GM23338 (cell line): Measurements from ENCODE around the gene ZNF774. TPM values are rescaled to one million over a fixed set of nuclear protein-coding genes. Genes with fewer than 3 reads are reported as not detected.

Experiments used
- ATAC-seq: fragments of 200-7000 bp; cut with Tn5 transposase; 3 replicates; pipeline ENCODE4 v1.9.1; 2020
- DNase-seq: peaks from one replicate; pipeline ENCODE4 v3.0.0-alpha.2; 2015; ENCODE audit warnings: low spot score
- H2AFZ ChIP-seq: fragments of 200-600 bp; sonication (generic); 2 replicates; pipeline ENCODE4 v1.8.0; 2016; ENCODE audit warnings: antibody characterized with exemption, mild to moderate bottlenecking, moderate library complexity
- H3F3A ChIP-seq: fragments of 200-600 bp; sonication (generic); replicated peaks from 2 replicates; pipeline ENCODE4 v1.8.0; 2017; ENCODE audit warnings: antibody characterized with exemption, mixed run types, low read depth
- H3K27ac ChIP-seq: fragments of 200-600 bp; sonication (generic); 2 replicates; pipeline ENCODE4 v1.6.1; 2016; ENCODE audit warnings: low read depth
- H3K27me3 ChIP-seq: fragments of 200-600 bp; sonication (generic); 2 replicates; pipeline ENCODE4 v1.8.0; 2016; ENCODE audit warnings: mild to moderate bottlenecking, mixed run types, moderate library complexity; ENCODE audit not compliant: insufficient read depth
- H3K36me3 ChIP-seq: fragments of 200-600 bp; sonication (generic); 2 replicates; pipeline ENCODE4 v1.8.0; 2016; ENCODE audit warnings: mild to moderate bottlenecking; ENCODE audit not compliant: insufficient read depth
- H3K4me1 ChIP-seq: fragments of 200-600 bp; sonication (generic); 2 replicates; pipeline ENCODE4 v1.8.0; 2016; ENCODE audit warnings: mild to moderate bottlenecking, moderate library complexity; ENCODE audit not compliant: insufficient read depth
- H3K4me2 ChIP-seq: fragments of 200-600 bp; sonication (generic); 2 replicates; pipeline ENCODE4 v1.7.1; 2017; ENCODE audit warnings: mixed run types
- H3K4me3 ChIP-seq: fragments of 200-600 bp; sonication (generic); 2 replicates; pipeline ENCODE4 v1.6.1; 2016; ENCODE audit warnings: mixed run types
- H3K79me2 ChIP-seq: fragments of 200-600 bp; sonication (generic); replicated peaks from 2 replicates; pipeline ENCODE4 v1.8.0; 2017; ENCODE audit warnings: mild to moderate bottlenecking; ENCODE audit not compliant: insufficient read depth
- H3K9me2 ChIP-seq: fragments of 200-600 bp; sonication (generic); 2 replicates; pipeline ENCODE4 v1.8.0; 2017; ENCODE audit not compliant: insufficient read depth
- H4K20me1 ChIP-seq: fragments of 200-600 bp; sonication (generic); replicated peaks from 2 replicates; pipeline ENCODE4 v1.8.0; 2017; ENCODE audit warnings: mild to moderate bottlenecking; ENCODE audit not compliant: insufficient read depth
- H3K27ac Mint-ChIP-seq: 2 replicates; pipeline ENCODE4 v1.8.0; 2020; ENCODE audit warnings: inconsistent platforms, mild to moderate bottlenecking, moderate library complexity, mixed read lengths
- H3K27me3 Mint-ChIP-seq: 3 replicates; pipeline ENCODE4 v1.8.0; 2022; ENCODE audit warnings: low read depth, mild to moderate bottlenecking, moderate library complexity, mixed read lengths, inconsistent platforms; ENCODE audit not compliant: insufficient read depth, poor library complexity
- H3K36me3 Mint-ChIP-seq: 3 replicates; pipeline ENCODE4 v1.8.0; 2021; ENCODE audit warnings: low read depth, mild to moderate bottlenecking, inconsistent platforms, moderate library complexity, mixed read lengths
- H3K4me1 Mint-ChIP-seq: 3 replicates; pipeline ENCODE4 v1.8.0; 2020; ENCODE audit warnings: mild to moderate bottlenecking, inconsistent platforms, mixed read lengths
- H3K4me3 Mint-ChIP-seq: 3 replicates; pipeline ENCODE4 v1.8.0; 2021; ENCODE audit warnings: moderate library complexity, mild to moderate bottlenecking, inconsistent platforms, mixed read lengths
- H3K9me3 Mint-ChIP-seq: 3 replicates; pipeline ENCODE4 v1.8.0; 2020; ENCODE audit warnings: moderate library complexity, mild to moderate bottlenecking, inconsistent platforms, mixed read lengths
- CREB1 ChIP-seq: fragments of 250-450 bp; sonication (Bioruptor Pico); IDR thresholded peaks from 2 replicates; pipeline ENCODE4 v1.5.0; 2020; ENCODE audit warnings: low read depth, mild to moderate bottlenecking, moderate library complexity
- EZH2 ChIP-seq: fragments of 200-600 bp; sonication (generic); IDR thresholded peaks from one replicate; pipeline ENCODE4 v1.8.0; 2017; ENCODE audit warnings: antibody characterized with exemption, mild to moderate bottlenecking, low read depth; ENCODE audit not compliant: unreplicated experiment
- EZH2phosphoT487 ChIP-seq: fragments of 200-600 bp; sonication (generic); IDR thresholded peaks from one replicate; pipeline ENCODE4 v1.8.1; 2018; ENCODE audit warnings: antibody characterized with exemption; ENCODE audit not compliant: unreplicated experiment
- JUNB ChIP-seq: IDR thresholded peaks from one replicate; pipeline ENCODE4 v1.6.1; 2016; ENCODE audit warnings: antibody characterized with exemption; ENCODE audit not compliant: unreplicated experiment
- NANOG ChIP-seq: IDR thresholded peaks from 2 replicates; pipeline ENCODE4 v1.6.1; 2016; ENCODE audit warnings: antibody characterized with exemption, borderline replicate concordance
- POLR2AphosphoS5 ChIP-seq: IDR thresholded peaks from 2 replicates; pipeline ENCODE4 v1.6.1; 2016; ENCODE audit warnings: antibody characterized with exemption, low read depth
- STAT1 ChIP-seq: IDR thresholded peaks from one replicate; pipeline ENCODE4 v1.6.1; 2016; ENCODE audit warnings: antibody characterized with exemption; ENCODE audit not compliant: unreplicated experiment
- ZNF114 ChIP-seq: fragments of 250-450 bp; sonication (Bioruptor Pico); IDR thresholded peaks from 2 replicates; pipeline ENCODE4 v1.5.0; 2020; ENCODE audit warnings: mild to moderate bottlenecking, moderate library complexity
- ZNF331 ChIP-seq: fragments of 250-450 bp; sonication (Bioruptor Pico); IDR thresholded peaks from 2 replicates; pipeline ENCODE4 v1.5.0; 2020; ENCODE audit warnings: low read depth, mild to moderate bottlenecking, moderate library complexity
- polyA plus RNA-seq: library from polyadenylated mRNA; unstranded; fragments of >200 nt; fragmentation: Nextera tagmentation; extraction: Ambion mirVana; gene quantifications from 2 replicates; pipeline ENCODE4 v1.2.1, GENCODE V29; 2016
- total RNA-seq: library from RNA; depleted of rRNA; stranded (reverse); fragments of >200 nt; shearing (Covaris generic); gene quantifications from 2 replicates; pipeline ENCODE4 v1.2.3, GENCODE V29; 2014
- TF ChIP-seq, protein P1 (sequence below): IDR thresholded peaks from 2 replicates; pipeline ENCODE4 v1.6.1; 2016; ENCODE audit warnings: antibody characterized with exemption
- TF ChIP-seq, protein P2 (sequence below), 2 experiments: fragments of 200-600 bp in 1 of 2; sonication (generic) in 1 of 2; conservative IDR thresholded peaks; 2 replicates each; pipeline versions ENCODE4 v1.5.1 to v1.6.1; 2016 to 2017; ENCODE audit warnings: antibody characterized with exemption in 2 of 2, low read depth in 2 of 2, mild to moderate bottlenecking in 2 of 2, moderate library complexity in 1 of 2
- TF ChIP-seq, protein P3 (sequence below): fragments of 250-450 bp; sonication (Bioruptor Pico); IDR thresholded peaks from 2 replicates; pipeline ENCODE4 v1.5.0; 2020; ENCODE audit warnings: mild to moderate bottlenecking, moderate library complexity
- TF ChIP-seq, protein P4 (sequence below): IDR thresholded peaks from one replicate; pipeline ENCODE4 v1.6.1; 2018; ENCODE audit warnings: antibody characterized with exemption; ENCODE audit not compliant: unreplicated experiment

Gene ZNF774
- total and polyA plus RNA-seq, 2 experiments from 2014 or later: 0.45 to 1.8 TPM

DNA sequence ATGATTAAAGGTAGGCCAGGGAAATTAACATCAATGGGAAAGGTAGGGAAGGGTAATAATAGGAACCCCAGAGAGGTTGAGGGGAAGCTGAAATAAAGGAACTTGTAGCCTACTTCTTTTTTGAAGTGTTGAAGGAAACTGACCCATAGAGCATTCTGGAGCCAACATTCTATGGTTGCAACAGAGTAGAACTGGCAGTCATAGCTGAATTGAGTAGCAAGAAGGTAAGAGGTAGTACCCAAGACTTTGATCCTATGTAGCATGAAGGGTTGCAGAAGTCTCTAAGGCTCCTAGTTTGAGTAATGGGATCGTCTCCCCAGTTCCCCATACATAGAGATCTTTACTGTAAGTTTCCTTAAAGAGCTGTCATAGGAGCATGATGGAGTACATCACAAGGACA, 7.4 kb upstream of the ZNF774 start:
- Mint-ChIP-seq H3K27ac (no peak overlapping the region), H3K27me3 (peaks cover 4% of the 10 kb centered on the region), H3K4me3 (no peak overlapping the region), H3K9me3 (no peaks in the 10 kb centered on the region), H3K36me3 (no peaks in the 10 kb centered on the region), H3K4me1 (no peaks in the 10 kb centered on the region; the same call in 1 of the 3 replicates)
- H3K27me3 ChIP-seq: no peaks in the 10 kb centered on the region
- H3K4me1 ChIP-seq: no peaks in the 10 kb centered on the region
- no peak overlapping the region for H3K4me3 ChIP-seq
- no peaks in the 10 kb centered on the region for H3K36me3 ChIP-seq
- TF ChIP-seq NANOG (no peak), STAT1 (no peak), EZH2 (no peak), EZH2phosphoT487 (no peak), JUNB (no peak), POLR2AphosphoS5 (no peak), ZNF331 (CRISPR knock-in tag) (no peak), ZNF114 (CRISPR knock-in tag) (no peak), CREB1 (CRISPR knock-in tag) (no peak)
- TF ChIP-seq, protein P1, sequence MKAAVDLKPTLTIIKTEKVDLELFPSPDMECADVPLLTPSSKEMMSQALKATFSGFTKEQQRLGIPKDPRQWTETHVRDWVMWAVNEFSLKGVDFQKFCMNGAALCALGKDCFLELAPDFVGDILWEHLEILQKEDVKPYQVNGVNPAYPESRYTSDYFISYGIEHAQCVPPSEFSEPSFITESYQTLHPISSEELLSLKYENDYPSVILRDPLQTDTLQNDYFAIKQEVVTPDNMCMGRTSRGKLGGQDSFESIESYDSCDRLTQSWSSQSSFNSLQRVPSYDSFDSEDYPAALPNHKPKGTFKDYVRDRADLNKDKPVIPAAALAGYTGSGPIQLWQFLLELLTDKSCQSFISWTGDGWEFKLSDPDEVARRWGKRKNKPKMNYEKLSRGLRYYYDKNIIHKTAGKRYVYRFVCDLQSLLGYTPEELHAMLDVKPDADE: no peak
- TF ChIP-seq, protein P2, sequence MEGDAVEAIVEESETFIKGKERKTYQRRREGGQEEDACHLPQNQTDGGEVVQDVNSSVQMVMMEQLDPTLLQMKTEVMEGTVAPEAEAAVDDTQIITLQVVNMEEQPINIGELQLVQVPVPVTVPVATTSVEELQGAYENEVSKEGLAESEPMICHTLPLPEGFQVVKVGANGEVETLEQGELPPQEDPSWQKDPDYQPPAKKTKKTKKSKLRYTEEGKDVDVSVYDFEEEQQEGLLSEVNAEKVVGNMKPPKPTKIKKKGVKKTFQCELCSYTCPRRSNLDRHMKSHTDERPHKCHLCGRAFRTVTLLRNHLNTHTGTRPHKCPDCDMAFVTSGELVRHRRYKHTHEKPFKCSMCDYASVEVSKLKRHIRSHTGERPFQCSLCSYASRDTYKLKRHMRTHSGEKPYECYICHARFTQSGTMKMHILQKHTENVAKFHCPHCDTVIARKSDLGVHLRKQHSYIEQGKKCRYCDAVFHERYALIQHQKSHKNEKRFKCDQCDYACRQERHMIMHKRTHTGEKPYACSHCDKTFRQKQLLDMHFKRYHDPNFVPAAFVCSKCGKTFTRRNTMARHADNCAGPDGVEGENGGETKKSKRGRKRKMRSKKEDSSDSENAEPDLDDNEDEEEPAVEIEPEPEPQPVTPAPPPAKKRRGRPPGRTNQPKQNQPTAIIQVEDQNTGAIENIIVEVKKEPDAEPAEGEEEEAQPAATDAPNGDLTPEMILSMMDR (conservative IDR thresholded peaks at IDR 0.05; ENCODE audit: low read depth in 2 of 2): no peak
- TF ChIP-seq, protein P3, sequence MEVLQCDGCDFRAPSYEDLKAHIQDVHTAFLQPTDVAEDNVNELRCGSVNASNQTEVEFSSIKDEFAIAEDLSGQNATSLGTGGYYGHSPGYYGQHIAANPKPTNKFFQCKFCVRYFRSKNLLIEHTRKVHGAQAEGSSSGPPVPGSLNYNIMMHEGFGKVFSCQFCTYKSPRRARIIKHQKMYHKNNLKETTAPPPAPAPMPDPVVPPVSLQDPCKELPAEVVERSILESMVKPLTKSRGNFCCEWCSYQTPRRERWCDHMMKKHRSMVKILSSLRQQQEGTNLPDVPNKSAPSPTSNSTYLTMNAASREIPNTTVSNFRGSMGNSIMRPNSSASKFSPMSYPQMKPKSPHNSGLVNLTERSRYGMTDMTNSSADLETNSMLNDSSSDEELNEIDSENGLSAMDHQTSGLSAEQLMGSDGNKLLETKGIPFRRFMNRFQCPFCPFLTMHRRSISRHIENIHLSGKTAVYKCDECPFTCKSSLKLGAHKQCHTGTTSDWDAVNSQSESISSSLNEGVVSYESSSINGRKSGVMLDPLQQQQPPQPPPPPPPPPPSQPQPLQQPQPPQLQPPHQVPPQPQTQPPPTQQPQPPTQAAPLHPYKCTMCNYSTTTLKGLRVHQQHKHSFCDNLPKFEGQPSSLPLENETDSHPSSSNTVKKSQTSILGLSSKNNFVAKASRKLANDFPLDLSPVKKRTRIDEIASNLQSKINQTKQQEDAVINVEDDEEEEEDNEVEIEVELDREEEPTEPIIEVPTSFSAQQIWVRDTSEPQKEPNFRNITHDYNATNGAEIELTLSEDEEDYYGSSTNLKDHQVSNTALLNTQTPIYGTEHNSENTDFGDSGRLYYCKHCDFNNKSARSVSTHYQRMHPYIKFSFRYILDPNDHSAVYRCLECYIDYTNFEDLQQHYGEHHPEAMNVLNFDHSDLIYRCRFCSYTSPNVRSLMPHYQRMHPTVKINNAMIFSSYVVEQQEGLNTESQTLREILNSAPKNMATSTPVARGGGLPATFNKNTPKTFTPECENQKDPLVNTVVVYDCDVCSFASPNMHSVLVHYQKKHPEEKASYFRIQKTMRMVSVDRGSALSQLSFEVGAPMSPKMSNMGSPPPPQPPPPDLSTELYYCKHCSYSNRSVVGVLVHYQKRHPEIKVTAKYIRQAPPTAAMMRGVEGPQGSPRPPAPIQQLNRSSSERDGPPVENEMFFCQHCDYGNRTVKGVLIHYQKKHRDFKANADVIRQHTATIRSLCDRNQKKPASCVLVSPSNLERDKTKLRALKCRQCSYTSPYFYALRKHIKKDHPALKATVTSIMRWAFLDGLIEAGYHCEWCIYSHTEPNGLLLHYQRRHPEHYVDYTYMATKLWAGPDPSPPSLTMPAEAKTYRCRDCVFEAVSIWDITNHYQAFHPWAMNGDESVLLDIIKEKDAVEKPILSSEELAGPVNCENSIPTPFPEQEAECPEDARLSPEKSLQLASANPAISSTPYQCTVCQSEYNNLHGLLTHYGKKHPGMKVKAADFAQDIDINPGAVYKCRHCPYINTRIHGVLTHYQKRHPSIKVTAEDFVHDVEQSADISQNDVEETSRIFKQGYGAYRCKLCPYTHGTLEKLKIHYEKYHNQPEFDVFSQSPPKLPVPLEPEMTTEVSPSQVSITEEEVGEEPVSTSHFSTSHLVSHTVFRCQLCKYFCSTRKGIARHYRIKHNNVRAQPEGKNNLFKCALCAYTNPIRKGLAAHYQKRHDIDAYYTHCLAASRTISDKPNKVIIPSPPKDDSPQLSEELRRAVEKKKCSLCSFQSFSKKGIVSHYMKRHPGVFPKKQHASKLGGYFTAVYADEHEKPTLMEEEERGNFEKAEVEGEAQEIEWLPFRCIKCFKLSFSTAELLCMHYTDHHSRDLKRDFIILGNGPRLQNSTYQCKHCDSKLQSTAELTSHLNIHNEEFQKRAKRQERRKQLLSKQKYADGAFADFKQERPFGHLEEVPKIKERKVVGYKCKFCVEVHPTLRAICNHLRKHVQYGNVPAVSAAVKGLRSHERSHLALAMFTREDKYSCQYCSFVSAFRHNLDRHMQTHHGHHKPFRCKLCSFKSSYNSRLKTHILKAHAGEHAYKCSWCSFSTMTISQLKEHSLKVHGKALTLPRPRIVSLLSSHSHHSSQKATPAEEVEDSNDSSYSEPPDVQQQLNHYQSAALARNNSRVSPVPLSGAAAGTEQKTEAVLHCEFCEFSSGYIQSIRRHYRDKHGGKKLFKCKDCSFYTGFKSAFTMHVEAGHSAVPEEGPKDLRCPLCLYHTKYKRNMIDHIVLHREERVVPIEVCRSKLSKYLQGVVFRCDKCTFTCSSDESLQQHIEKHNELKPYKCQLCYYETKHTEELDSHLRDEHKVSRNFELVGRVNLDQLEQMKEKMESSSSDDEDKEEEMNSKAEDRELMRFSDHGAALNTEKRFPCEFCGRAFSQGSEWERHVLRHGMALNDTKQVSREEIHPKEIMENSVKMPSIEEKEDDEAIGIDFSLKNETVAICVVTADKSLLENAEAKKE (CRISPR knock-in tag): no peak
- TF ChIP-seq, protein P4, sequence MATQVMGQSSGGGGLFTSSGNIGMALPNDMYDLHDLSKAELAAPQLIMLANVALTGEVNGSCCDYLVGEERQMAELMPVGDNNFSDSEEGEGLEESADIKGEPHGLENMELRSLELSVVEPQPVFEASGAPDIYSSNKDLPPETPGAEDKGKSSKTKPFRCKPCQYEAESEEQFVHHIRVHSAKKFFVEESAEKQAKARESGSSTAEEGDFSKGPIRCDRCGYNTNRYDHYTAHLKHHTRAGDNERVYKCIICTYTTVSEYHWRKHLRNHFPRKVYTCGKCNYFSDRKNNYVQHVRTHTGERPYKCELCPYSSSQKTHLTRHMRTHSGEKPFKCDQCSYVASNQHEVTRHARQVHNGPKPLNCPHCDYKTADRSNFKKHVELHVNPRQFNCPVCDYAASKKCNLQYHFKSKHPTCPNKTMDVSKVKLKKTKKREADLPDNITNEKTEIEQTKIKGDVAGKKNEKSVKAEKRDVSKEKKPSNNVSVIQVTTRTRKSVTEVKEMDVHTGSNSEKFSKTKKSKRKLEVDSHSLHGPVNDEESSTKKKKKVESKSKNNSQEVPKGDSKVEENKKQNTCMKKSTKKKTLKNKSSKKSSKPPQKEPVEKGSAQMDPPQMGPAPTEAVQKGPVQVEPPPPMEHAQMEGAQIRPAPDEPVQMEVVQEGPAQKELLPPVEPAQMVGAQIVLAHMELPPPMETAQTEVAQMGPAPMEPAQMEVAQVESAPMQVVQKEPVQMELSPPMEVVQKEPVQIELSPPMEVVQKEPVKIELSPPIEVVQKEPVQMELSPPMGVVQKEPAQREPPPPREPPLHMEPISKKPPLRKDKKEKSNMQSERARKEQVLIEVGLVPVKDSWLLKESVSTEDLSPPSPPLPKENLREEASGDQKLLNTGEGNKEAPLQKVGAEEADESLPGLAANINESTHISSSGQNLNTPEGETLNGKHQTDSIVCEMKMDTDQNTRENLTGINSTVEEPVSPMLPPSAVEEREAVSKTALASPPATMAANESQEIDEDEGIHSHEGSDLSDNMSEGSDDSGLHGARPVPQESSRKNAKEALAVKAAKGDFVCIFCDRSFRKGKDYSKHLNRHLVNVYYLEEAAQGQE: no peak
- no peak for ATAC-seq
- H3K9me2 ChIP-seq: no peaks in the 10 kb centered on the region
- no peak overlapping the region for H2AFZ ChIP-seq
- H3F3A ChIP-seq: no peaks in the 10 kb centered on the region
- H3K79me2 ChIP-seq: no peaks in the 10 kb centered on the region
- no peak overlapping the region for H3K27ac ChIP-seq
- no peak overlapping the region for H3K4me2 ChIP-seq
- no peak for DNase-seq
- no peaks in the 10 kb centered on the region for H4K20me1 ChIP-seq
